DMS153 treated with DMSO at 0.1 percent for 48 hours (cell line): ENCODE results near the gene SKP2.
"Not testable (repeated sequence)": the region's sequence is repeated elsewhere in the genome, so short reads cannot be mapped to it uniquely, and the experiment has no call there.

Source experiments
- DNase-seq: peaks from one replicate; lab custom pipeline; 2025; ENCODE audit not compliant: unreplicated experiment; lab: John Stamatoyannopoulos, UW

Gene SKP2

GRCh38 chr5:36198281-36198680 is 46.4 kb downstream of the SKP2 start:
- no peak for DNase-seq

DNA sequence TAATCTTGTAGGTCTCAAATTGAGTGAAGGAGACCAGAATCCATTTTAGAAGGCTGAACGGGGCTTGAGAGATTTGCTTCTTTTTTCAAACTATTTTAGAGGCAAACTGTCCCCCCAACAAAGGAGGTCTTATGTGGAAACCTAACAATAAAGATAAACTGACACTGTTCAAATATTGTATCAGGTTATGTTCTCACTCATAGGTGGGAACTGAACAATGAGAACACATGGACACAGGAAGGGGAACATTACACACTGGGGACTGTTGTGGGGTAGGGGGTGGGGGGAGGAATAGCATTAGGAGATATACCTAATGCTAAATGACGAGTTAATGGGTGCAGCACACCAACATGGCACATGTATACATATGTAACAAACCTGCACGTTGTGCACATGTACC is 46.9 kb downstream of the SKP2 start:
- DNase-seq: not testable (repeated sequence)

GRCh38 chr5:36199620-36200019 is 47.7 kb downstream of the SKP2 start:
- DNase-seq: no peak

- DNase-seq: no peak
Observed at GRCh38 chr5:36200513-36200912, 48.6 kb downstream of the SKP2 start.

DNA sequence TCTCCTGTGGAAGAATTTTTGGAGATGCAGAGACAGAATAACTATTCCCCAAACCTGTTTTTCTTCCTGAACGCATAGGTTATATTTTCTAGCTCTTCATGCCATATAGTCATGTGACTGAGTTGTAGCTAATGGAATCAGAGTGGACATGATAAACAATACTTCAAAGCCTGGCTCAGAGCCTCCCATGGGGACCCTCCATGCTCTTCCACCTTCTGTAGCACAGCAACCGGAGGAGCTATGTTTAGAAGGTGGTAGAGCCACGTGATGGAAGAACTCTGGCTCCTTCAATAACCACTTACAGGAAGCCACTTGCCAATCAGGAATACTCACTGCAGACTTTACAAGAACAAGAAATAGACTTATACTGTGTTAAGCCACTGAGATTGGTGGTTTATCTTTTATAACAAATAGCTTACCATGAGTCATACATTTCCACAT is 50.6 kb downstream of the SKP2 start:
- no peak for DNase-seq

GRCh38 chr5:36205329-36205728 is 53.4 kb downstream of the SKP2 start:
- no peak for DNase-seq

DNA sequence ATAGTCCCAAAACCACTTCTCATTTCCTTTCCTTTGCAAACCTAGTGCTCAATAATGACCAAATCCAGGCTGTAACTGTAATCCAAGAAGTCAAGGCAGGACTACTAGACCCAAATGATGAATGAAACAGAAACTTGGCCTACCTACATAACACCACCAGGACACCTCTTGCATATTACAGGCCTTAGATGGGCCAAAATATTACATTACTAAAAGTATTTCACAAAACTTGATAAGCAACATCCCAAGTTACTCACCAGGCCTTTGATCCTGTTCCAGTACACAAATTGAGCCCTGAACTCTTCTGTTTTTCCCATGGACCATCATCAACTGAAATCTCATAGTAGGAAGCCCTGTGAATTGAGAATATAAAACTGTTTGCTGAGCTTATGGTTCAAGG is 55.0 kb downstream of the SKP2 start:
- DNase-seq: no peak

DNA sequence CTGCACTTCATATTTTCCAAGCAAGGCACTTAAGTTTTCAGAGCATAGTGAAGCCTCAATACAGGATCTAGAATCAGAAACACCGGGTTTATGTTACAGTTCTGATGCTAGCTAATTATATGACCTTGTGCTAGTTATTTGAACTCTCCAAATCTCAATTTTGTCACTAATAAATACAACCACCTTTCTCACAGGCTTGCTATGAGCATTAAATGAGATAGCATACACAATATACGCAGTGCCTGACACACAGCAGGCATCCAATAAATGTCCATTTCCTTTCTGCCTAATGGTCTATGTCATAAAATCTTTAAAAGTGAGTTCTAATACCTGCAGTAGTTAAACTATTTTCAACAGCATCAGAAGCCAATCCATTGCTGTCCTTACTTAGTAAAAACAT is 56.9 kb downstream of the SKP2 start:
- DNase-seq: no peak

- no peak for DNase-seq
Observed at GRCh38 chr5:36209664-36210063, 57.8 kb downstream of the SKP2 start.

GRCh38 chr5:36214436-36214835 is 62.5 kb downstream of the SKP2 start:
- DNase-seq: no peak

DNA sequence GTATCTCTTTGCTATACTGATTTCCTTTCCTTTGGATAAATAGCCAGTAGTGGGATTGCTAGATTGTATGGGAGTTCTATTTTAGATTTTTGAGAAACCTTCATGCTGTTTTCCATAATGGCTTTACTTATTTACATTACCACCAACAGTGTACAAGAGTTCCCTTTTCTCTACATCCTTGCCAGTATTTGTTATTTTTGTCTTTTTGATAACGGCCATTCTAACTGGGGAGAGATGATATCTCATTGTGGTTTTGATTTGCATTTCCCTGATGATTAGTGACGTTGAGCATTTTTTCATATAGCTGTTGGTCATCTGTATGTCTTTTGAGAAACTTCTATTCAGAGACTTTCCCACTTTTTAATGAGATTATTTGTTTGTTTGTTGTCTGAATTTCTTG is 64.0 kb downstream of the SKP2 start:
- no peak for DNase-seq

GRCh38 chr5:36217567-36217966 is 65.7 kb downstream of the SKP2 start:
- no peak for DNase-seq

DNA sequence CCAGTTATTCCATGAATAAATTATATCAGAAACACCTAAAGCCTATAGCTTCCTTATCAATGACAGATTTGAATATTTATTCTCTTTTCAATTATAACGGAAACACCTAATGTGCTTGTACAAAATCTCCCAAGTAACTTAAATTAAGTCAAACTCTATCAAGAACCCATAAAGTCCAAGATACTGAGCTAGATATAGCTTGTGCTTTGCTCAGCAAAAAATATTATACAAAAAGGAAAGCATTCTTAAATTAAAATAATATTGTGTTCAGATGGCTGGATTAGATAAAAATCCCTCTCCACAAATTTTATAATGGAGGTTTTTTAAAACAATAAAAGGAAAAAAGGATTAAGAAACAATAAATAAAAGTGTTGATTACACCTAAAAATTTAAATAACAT is 66.1 kb downstream of the SKP2 start:
- DNase-seq: no peak

DNA sequence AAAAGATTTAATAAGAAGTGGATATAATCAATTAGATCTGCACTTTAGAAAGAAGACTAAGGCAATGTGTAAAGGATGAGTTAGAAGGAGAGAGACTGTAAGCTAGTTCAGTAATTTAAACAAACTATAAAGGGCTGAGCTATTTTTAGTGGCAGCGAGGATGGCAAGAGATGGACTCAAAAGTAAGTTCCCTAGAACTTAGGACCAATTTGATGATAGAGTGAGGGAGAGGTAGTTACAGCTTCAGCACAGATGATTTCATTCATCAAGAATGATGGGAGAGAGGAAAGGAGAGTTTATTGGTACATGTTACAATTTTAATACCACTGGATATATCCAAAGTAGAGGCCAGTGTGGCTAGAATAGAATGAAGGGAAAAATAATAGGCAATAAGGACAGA is 70.7 kb downstream of the SKP2 start:
- no peak for DNase-seq

GRCh38 chr5:36227046-36227445 is 75.1 kb downstream of the SKP2 start:
- no peak for DNase-seq

DNA sequence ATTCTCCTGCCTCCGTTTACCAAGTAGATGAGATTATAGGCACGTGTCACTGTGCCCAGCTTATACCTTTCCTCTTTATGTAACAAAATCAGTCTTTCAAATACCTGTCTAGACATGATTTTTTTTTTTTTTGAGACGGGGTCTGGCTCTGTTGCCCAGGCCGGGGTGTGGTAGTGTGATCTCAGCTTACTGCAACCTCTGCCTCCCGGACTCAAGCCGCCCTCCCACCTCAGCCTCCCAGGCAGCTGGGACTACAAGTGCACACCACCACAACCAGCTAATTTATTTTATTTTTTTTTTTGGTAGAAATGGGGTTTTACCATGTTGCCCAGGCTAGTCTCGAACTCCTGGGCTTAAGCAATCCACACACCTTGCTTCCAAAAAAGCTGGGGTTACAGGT is 76.6 kb downstream of the SKP2 start:
- DNase-seq: no peak

DNA sequence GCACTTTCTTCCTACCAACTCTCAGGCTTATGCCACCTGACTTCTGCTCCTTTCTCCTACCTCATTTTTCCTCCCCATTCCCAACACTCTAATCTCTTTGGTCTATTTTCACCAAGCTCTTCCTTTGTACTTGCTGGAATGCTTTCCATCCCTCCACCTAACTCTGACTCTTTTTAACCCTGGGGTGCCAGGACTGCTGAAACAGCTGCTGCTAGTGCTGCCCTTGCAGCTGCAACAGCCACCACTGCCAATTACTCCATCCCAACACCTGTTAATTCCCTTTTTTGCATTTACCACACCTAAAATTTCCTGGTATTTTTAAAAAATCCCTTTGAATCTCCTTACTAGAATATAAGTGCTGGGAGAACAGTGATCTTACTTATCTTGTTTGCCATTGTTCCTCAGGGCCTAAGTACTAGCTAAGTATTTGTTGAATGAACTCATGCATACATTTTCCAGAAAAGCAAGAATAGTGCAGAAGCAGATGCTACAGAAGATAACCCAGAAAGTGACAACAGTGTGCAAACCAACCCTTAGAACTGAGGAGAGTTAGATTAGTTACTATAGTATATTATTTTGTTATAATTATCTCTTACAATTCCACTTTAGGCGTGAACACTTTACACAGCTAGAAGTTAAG is 78.4 kb downstream of the SKP2 start:
- no peak for DNase-seq

DNA sequence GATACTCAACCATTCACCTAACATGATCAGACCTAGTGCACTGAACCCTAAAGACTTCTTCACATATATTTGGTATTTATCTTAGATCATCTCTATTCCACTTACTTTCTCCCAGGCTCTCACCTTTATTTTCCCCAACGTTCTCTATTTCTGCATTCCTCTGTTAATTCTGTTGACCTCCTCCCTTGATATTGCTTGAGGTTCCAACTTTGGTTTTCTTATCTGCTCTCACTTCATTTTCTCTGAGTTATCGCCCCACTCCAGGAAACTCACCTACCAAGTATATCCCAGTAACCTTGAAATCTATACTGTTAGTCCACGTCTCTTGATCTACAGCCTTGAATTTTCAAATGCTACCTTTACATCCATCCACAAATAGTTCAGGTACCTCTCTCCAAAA is 80.6 kb downstream of the SKP2 start:
- no peak for DNase-seq
